HG03354 (cell line): Measurements from ENCODE around the gene PJVK.
"Not testable (repeated sequence)": the region's sequence is repeated elsewhere in the genome, so short reads cannot be mapped to it uniquely, and the experiment has no call there.

Experiments
- ATAC-seq: cut with Tn5 transposase; IDR thresholded peaks from one replicate; pipeline ENCODE4 v1.9.1; 2021; ENCODE audit warnings: mild to moderate bottlenecking; ENCODE audit not compliant: unreplicated experiment, poor library complexity, severe bottlenecking

PJVK gene, protein sequence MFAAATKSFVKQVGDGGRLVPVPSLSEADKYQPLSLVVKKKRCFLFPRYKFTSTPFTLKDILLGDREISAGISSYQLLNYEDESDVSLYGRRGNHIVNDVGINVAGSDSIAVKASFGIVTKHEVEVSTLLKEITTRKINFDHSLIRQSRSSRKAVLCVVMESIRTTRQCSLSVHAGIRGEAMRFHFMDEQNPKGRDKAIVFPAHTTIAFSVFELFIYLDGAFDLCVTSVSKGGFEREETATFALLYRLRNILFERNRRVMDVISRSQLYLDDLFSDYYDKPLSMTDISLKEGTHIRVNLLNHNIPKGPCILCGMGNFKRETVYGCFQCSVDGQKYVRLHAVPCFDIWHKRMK

DNA sequence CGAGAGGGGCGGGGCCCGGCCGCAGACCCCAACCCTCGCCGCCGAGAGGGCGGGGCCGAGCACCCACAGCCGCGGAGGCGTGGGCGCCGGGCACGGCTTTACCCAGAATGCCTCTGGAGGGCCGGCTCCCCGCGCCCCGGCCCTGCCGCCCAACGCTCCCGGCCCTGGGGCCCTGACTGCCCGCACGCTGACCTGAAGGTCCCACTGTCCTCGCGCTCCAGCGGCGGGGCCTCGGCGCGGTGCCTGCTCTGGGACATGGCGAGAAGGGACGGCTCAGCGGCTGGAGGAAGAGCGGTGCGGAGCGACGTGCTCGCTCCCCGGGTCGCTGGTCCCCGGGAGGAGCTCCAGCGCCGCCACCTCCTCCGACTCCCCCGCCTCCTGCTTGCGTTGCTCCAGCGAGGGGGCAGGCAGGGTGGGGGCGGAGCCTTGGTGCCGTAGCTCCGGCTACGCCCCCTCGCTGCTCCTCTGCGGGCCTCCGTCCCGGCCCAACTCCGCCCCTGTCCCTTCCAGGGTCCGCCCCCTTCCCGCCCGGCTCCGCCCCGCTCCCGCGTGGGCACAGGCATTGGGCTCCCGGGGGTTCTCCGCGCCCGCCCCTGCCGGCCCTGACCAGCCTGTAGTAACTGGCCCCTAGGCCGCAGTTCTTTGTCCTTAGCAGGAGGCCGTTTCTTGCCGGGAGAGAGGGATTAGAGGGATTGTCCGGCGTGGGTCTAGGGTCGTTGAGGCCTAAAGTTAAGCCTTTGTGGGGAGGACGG, at the start of gene PJVK, which contains the start of gene PRKRA:
Gene PJVK, plus strand, starts transcription at position 605 of the 752 bp plus-strand sequence. CDS start 2,032 bp downstream, outside the sequence.
Gene PRKRA, minus strand, starts transcription at position 402 of the 752 bp plus-strand sequence. Its CDS starts 145 bp downstream, at position 257.
- peak; percentile 84 for ATAC-seq

DNA sequence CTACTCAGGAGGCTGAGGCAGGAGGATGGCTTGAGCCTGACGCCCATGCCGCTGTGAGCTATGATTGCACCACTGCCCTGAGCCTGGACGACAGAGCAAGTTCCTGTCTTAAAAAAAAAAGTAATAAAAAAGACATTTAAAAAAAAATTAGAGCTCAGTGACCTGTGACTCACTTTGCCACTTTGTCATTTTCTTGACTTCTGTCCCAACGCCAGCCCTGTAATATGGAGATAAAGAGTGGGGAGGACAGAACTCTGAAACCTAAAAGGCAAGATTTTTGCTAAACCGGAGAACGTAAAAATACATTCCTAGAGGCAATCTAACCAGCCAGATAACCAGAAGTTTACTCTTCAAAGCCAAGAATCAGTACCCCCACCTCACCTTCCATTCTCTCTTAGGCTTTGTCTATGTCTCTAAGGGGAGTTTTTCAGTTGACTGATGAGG, 49.2 kb upstream of the PJVK start:
- no peak for ATAC-seq

DNA sequence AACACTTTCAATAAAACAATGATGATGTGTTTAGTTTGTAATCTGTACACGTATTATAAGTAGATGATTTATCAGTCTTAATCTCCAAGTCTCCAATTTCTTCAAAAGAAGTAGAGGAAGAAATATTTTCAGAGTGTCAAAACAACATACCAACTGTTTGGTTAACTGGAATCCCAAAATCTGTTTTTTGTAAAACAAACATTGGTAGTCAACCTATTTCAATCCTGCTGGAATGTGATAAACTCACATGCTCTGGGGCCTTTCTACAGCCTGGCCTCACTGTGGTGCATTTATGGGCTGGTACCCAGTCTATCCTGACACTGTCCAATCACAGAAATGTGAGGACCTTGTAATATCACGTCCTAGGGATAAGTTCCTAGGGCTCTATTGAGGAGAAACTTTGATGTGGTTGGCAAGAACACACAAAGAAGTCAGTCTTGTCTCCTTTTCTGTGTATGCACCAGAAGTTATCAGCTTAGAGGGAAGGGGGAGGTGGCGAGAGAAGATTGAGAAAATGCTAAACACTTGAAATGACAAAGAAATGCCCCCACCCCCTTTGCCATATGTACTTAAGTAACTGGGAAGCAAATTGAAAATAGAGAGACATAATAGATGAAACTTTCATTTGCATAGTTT, 47.4 kb upstream of the PJVK start:
- ATAC-seq: peak; percentile 56

DNA sequence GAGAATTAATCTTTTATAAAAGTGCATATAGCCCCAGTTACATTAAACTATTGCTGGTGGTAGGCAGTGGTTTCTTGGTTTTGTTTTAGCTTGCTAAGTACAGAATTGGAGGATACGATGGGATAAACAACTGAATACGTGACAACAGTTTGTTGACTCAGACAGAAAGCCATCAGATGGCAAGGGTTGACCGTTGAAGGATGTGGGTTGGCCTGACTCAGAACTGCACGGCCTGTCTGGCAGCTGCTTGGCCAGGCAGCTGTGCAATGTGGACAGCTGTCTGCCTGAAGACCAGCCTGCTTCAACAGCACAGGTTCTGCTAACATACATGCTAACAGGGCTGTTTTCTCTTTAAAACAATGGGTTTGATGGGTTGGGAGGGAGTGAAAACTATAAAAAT, 46.8 kb upstream of the PJVK start:
- ATAC-seq: peak; percentile 99

DNA sequence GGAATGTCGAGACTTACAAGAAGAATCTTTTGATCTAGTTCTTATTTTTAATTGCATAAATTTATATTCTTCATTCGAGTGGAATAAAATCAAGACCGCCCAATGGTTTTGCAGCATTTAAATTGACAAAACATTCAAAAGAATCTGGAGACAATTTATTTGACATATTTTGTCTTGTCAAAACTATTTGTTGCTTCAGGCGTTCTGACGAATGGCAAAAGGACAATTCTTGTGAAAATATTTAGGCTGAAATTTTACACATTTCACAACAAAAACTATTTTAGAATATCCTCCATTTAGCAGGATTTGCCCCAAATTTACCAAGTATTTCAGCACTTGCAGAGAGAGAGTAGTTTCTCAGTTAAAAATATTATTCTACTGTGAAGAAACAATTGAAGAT, 41.9 kb upstream of the PJVK start:
- ATAC-seq: no peak

DNA sequence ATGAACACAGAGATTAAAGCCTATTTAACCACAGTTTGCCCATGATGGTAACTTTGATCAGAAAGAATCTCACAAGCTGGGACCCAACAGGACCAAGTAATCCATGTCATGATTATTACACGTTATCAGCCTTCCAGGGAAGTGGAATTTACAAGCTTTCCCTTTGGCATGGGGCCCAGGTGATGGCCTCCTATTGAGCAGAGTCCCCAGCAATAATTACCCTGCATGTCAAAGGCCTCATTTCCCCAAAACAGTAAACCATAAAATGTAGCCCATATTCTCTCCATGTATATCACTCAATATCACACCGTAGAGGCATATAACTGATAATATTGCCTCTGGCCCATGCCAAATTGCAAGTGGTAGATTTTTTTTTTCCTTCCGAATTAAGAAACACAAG, 39.1 kb upstream of the PJVK start:
- ATAC-seq: no peak

DNA sequence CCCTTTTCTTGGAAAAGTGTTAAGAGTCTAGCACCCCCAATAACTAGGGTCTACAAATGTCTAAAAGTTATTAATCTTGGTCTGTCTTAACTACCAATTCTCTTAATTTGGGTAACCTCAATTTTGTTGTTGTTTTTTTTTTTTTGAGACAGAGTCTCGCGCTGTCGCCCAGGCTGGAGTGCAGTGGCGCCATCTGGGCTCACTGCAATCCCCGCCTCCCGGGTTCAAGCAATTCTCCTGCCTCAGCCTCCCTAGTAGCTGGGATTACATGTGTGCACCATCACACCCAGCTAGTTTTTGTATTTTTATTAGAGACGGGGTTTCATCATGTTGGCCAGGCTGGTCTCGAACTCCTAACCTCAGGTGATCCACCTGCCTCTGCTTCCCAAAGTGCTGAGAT, 38.7 kb upstream of the PJVK start:
- not testable (repeated sequence) for ATAC-seq

DNA sequence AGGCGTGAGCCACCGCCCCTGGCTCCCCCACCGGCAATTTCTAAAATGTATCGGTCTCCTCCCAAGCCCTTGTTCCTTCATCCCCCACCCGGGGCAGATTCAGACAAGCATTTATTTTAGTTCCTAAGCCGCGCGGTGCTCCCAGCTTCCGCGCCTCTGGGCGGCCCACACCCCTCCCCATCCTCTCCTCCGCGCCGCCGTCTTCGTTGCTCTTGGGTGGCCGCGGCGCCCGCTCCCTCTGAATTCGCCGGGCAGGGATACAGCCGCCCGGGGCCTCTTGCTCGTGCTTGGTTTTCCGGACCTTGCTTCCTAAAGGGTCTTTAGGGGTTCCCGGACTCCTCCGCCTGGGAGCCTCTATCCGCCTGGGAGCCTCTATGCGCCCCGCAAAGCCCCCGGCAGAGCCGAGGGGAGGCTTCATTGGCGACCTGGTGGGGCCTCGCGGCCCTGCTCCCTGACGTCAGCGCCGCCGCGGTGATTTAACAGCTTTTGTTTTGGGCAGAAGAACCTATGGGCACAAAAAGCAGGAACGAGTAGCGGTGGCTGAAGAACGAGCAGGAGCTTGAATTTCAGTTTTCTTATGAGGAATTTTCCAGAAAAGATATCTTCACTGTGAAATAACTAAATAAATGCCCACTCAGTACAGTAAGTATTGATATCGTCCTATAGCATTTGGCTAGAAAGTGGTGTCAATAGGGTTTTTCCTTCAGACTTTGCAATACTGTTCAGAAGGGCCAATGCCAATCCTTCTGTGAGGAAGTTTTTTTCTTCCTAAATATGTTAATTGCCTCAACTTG, 37.5 kb upstream of the PJVK start:
- ATAC-seq: peak; percentile 83

DNA sequence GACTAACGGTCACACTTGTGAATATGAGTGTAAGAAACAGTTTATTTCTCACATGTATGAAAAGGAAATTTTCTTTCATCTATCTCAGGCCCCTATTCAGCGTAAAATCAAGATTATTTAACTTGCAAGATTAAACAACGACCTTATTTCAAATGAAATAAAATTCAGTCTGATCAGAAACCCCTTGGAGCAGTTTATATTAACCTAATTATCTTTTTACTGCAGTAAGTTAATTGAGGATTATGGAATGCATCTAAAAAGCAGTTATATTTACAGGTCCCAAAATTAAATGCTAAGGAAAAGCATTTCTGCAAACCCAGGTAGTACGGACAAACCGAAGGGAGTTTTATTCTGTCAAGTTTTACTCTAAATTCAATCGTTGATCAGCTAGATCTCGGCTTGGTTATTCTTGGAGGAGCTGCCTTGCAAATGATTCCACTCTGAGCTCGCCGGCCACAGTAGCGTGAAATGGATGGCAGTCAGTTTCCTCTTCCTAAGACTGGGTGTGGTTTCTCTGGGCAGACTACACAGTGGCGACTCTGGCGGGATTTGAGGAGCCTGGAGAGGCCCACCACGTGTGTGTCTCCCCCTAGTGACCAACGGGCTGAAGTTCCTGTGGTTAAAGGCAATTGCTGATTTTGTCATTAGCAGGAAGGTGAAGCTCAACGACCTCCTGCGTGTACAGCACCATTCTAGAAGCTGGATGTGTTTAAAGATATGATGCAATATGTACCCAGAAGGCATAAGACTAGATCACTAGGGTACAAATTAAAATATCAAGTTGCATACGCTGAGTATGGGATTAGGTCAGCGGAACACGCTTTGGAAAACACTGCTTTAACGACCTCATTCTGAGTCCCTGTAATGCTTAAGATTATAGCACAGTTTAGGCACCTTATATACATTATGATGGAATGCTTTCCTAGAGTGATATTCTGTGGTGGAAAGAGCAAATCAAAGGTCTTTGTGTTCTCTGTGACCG, 36.6 kb upstream of the PJVK start:
- ATAC-seq: peak; percentile 79

DNA sequence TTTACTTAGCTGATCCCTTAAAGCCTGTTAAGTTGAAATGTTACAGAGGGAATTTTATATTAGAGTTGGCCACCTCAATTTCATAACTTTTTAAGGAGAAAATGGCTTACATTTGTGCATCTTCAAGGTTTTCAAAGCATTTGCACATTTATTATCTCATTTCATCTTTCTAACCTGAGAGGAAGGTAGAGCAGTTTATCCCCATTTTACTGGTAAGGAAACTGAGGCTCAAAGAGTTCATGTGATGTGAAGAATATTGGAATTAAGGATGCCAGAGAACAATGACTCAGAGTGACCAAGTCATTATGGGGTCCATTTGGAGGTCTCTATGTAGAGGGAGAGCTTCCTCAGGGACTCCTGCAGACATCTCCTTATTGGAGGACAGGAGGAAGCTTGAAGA, 35.2 kb upstream of the PJVK start:
- ATAC-seq: no peak

DNA sequence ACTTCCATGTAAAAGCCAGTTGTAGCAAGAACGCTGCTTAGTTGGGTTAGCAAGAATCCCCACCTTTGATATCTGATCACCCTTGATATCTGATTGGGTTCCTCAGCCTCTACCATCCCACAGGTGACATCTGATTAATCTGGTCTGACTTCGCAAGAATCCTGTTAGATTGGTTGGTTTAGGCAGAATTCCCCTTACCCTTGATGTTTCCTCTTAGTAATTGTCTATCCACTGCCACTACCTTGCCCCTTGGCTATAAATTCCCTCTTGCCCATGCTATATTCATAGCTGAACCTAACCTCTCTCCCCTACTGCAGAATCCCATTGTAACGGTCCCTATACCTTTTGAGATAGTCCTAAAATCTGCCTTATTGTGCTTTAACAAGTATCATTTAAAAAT, 33.3 kb upstream of the PJVK start:
- ATAC-seq: no peak

DNA sequence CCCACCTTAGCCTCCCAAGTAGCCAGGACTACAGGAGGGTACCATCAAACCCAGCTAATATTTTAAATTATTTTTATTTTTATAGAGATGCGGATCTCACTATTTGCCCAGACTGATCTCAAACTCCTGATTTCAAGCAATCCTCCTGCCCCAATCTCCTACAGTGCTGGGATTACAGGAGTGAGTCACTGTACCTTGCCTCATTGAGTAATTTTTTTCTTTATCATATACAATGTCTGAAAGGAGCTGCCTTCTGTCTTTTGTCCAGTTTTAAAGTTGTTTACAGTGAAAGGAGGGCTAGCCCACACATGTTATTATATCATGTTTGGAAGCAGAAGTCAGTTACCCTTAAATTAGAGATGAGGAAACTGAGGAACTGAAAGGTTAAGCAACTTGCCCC, 32.8 kb upstream of the PJVK start:
- no peak for ATAC-seq

DNA sequence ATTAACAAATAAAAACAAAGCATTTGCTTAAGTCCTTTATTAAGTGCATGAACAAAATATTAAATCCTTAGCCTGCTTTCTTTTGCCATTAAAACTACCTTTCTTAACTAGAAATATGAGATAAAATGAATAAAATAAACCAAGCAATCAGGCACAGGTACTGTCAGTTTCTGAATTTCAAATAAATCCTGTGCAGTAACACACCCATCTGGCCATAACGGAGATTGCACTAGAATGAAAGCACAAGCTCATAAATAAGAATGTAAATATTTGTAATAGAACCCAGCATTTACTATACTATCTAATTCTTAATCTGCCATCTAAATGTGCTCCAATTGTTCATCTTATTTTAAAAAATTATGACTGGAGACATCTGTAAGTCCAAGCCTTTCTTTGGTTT, 32.1 kb upstream of the PJVK start:
- no peak for ATAC-seq

DNA sequence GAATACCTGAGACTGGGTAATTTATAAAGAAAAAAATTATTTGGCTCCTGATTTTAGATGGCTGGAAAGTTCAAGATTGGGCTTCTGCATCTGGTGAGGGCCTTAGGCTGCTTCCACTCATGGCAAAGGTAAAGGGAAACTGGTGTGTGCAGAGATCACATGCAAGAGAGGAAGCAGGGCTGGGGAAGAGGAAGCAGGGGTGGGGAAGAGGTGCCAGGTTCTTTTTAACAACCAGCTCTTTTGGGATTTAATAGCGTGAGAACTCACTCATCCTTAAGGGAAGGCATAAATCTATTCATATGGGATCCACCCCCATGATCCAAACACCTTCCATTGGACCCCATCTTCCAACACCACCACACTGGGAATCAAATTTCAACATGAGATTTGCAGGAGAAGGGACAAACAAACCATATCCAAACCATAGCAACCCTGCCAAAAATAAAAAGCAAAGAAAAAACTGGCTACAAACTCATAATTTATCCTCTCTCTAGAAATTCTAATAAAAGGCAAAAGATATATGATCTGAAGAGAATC, 30.6 kb upstream of the PJVK start:
- ATAC-seq: no peak

DNA sequence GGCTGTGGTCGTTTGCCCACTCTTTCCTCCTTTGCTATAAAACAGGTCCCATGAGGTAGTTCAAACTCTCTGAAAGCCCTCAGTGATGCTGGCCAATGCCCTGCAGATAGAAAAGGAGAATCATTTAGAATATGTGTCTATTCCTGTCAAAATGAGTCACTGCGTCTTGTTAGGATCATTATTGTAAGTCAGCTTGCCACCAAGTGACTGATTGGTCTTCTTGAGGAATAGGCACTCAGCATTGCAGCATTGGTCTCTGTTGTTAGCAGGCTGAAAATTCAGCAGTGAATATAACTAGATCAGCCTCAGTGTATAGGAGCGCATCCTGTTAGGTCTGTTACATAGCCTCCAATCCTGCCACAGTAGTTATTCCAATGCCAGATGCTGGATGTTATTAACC, 29.1 kb upstream of the PJVK start:
- ATAC-seq: no peak

DNA sequence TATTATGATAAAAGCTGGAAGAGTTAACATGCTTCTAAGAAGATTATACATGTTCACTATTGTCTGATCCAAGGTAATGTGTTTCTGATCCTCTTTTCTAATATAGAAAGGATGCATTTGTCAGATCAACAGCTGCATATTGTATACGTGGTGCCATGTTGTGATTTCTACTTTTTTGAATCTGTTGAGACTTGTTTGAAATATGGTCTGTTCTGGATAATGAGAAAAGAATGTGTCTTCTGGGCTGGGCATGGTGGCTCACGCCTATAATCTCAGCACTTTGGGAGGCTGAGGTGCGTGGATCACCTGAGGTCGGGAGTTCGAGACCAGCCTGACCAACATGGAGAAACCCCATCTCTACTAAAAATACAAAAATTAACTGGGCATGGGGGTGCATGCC, 27.4 kb upstream of the PJVK start:
- not testable (repeated sequence) for ATAC-seq

DNA sequence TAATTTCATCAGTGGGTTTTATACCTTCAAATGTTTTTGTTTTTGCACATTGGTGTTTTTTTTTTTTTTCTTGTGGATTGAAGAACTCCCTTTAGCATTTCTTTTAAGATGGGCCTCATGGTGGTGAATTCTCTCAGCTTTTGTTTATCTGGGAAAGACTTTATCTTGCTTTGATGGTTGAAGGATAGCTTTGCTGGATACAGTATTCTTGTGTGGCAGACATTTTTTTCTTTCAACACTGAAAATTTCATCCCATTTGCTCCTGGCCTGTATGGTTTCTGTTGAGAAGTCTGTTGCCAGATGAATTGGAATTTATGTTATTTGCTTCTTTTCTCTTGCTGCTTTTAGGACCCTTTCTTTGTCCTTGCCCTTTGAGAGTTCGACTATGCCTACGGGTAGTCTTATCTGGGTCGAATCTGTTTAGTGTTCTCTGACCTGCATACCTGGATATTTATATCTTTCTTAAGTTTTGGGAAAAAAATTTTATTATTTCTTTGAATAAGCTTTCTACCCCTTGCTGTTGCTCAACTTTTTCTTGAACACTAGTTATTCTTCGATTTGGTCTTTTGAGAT, 25.8 kb upstream of the PJVK start:
- no peak for ATAC-seq

DNA sequence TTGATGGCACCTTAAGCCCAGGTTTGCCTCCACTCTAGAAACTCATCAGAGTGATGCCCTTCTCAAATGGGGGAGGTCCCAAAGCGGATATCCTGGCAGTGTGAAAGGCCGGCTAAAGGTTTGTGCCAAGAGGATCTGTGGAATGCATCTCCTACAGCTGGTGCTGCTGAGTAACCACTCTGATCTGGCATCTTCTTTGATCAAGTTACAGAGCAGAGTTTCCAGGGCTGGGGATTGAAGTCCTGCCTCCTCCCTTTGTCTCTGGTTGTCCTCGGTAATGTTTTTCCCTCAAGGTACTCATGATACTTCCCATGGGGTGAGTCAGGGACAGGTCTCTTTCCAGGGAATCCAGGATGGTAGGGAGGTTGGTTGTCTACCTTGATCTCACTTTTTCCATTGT, 24.8 kb upstream of the PJVK start:
- ATAC-seq: no peak
